Cardiac muscle cell (in vitro differentiated cells and primary cell): Measurements from ENCODE around the gene ALDH1A2. TPM values are rescaled to one million over a fixed set of nuclear protein-coding genes. Genes with fewer than 3 reads are reported as not detected.
A peak's percentile ranks its signal among the peaks of the same experiment; 100 is the strongest.

Experiments used
- DNase-seq, 2 donors: peaks; one replicate each; pipeline versions ENCODE4 v3.0.0 to v3.0.0-alpha.2; 2010 to 2017; ENCODE audit warnings: low read depth in 1 of 2, low spot score in 1 of 2
- H3K27ac ChIP-seq: fragments of 200-600 bp; sonication (generic); 2 replicates; pipeline ENCODE4 v1.5.1; 2016
- H3K27me3 ChIP-seq: fragments of 200-600 bp; sonication (generic); 2 replicates; pipeline ENCODE4 v1.6.0; 2016; ENCODE audit warnings: control low read depth
- H3K36me3 ChIP-seq: fragments of 200-600 bp; sonication (generic); 2 replicates; pipeline ENCODE4 v1.5.1; 2016; ENCODE audit warnings: control low read depth
- H3K4me1 ChIP-seq: fragments of 200-600 bp; sonication (generic); 2 replicates; pipeline ENCODE4 v1.8.1; 2017; ENCODE audit warnings: low read depth, mild to moderate bottlenecking, mixed run types
- H3K4me3 ChIP-seq: fragments of 200-600 bp; sonication (generic); 2 replicates; pipeline ENCODE4 v1.5.1; 2016; ENCODE audit warnings: mild to moderate bottlenecking
- H3K9me3 ChIP-seq: fragments of 200-600 bp; sonication (generic); 2 replicates; pipeline ENCODE4 v1.5.1; 2017; ENCODE audit warnings: low read depth, mild to moderate bottlenecking, control low read depth
- CTCF ChIP-seq: IDR thresholded peaks from 2 replicates; pipeline ENCODE4 v1.5.1; 2012; ENCODE audit warnings: low read depth, mild to moderate bottlenecking, low read length
- polyA plus RNA-seq: library from polyadenylated mRNA; unstranded; fragments of >200 nt; fragmentation: Nextera tagmentation; extraction: Ambion mirVana; gene quantifications from 2 replicates; pipeline ENCODE4 v1.2.1, GENCODE V29; 2016
- total RNA-seq: library from RNA; depleted of rRNA; stranded (reverse); fragments of >200 nt; gene quantifications from 2 replicates; pipeline ENCODE4 v1.2.3, GENCODE V29; 2016

Gene ALDH1A2
- total and polyA plus RNA-seq, 2 experiments from 2014 or later, result 3.5 to 4.0 TPM

- no peaks in the 10 kb centered on the region for H3K27me3 ChIP-seq
- H3K36me3 ChIP-seq, result no peaks in the 10 kb centered on the region
- no peak overlapping the region for H3K27ac ChIP-seq
- H3K4me1 ChIP-seq, result no peaks in the 10 kb centered on the region
- peak in 1 of 2 donors; percentile 21 for DNase-seq
- no peak overlapping the region for H3K4me3 ChIP-seq
- no peak for TF ChIP-seq CTCF
- H3K9me3 ChIP-seq, result no peaks in the 10 kb centered on the region
Measured at GRCh38 chr15:58078591-58078990, 13.1 kb upstream of the ALDH1A2 start.

- H3K27ac ChIP-seq, result no peak overlapping the region
- H3K4me1 ChIP-seq, result no peaks in the 10 kb centered on the region
- H3K9me3 ChIP-seq, result no peaks in the 10 kb centered on the region
- TF ChIP-seq CTCF, result peak; percentile 22
- DNase-seq, result peak in 1 of 2 donors; percentile 36
- peaks cover 8% of the 10 kb centered on the region for H3K27me3 ChIP-seq
- no peaks in the 10 kb centered on the region for H3K36me3 ChIP-seq
- H3K4me3 ChIP-seq, result no peak overlapping the region
Measured at GRCh38 chr15:58077427-58077826, 11.9 kb upstream of the ALDH1A2 start.

GRCh38 chr15:58074452-58074851, 8.9 kb upstream of the ALDH1A2 start:
- no peak for TF ChIP-seq CTCF
- Histone ChIP-seq H3K4me3 (no peak overlapping the region), H3K27ac (no peak overlapping the region), H3K36me3 (no peaks in the 10 kb centered on the region), H3K4me1 (no peaks in the 10 kb centered on the region), H3K9me3 (no peaks in the 10 kb centered on the region), H3K27me3 (peaks cover 21% of the 10 kb centered on the region)
- no peak for DNase-seq

- H3K4me3 ChIP-seq, result no peak overlapping the region
- peak; percentile 96 for TF ChIP-seq CTCF
- peak; percentile 63 to 73 for DNase-seq
Measured at GRCh38 chr15:58070801-58071418, 5.4 kb upstream of the ALDH1A2 start.

GRCh38 chr15:58069008-58069407, 3.5 kb upstream of the ALDH1A2 start:
- Histone ChIP-seq H3K36me3 (no peaks in the 10 kb centered on the region), H3K27ac (no peak overlapping the region), H3K27me3 (peaks cover 56% of the 10 kb centered on the region), H3K4me3 (no peak overlapping the region), H3K9me3 (no peaks in the 10 kb centered on the region), H3K4me1 (no peaks in the 10 kb centered on the region)
- no peak for DNase-seq
- no peak for TF ChIP-seq CTCF

More at GRCh38 chr15:58070801-58071418, 5.4 kb upstream of the ALDH1A2 start:
- Histone ChIP-seq H3K27me3 (peaks cover 37% of the 10 kb centered on the region), H3K4me1 (no peaks in the 10 kb centered on the region), H3K27ac (no peak overlapping the region), H3K9me3 (no peaks in the 10 kb centered on the region), H3K36me3 (no peaks in the 10 kb centered on the region)
